Activated CD4-positive, alpha-beta T cell treated with anti-CD3 and anti-CD28 coated beads for 1 hour (primary cell): ENCODE measurements around the gene EEF1AKMT3.

Source experiments
- DNase-seq: peaks from one replicate; pipeline ENCODE4 v3.0.0-alpha.2; 2020

EEF1AKMT3 gene

DNA sequence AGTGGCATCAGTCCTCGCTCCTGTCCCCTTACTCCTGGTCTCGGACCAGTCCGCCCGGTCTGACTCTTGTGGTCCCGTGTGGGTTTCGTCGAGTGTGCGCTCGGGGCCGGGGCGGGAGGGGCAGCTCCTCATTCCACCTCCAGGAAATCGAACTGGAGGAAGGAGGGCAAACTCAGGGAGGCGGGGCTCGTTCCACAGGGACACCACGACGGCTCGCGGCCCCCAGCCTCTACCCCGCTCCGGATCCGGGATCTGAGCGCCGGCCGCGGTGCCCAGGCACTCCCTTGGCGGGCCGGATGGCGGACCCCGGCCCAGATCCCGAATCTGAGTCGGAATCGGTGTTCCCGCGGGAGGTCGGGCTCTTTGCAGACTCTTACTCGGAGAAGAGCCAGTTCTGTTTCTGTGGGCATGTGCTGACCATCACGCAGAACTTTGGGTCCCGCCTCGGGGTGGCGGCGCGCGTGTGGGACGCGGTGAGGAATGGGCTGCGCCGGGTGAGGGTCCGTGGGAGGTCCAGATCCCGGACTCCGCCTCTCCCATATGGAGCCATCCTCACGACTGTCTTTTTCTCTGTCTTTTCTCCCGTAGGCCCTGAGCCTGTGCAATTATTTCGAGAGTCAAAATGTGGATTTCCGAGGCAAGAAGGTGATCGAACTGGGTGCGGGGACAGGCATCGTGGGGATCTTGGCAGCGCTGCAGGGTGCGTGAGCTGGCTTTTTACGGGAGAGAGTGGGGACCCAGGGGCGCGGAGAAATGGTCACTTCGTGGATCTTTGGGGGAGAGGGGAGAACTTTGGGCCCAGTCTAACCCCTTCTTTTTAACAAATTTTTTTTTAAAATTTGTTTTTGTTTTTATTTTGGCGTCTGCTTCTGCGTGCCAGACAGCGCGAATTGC lies at the start of gene EEF1AKMT3:
EEF1AKMT3 (plus strand) TSS at position 186 of the 894 bp plus-strand sequence; CDS start at position 297, 111 bp downstream.
- no peak for DNase-seq

DNA sequence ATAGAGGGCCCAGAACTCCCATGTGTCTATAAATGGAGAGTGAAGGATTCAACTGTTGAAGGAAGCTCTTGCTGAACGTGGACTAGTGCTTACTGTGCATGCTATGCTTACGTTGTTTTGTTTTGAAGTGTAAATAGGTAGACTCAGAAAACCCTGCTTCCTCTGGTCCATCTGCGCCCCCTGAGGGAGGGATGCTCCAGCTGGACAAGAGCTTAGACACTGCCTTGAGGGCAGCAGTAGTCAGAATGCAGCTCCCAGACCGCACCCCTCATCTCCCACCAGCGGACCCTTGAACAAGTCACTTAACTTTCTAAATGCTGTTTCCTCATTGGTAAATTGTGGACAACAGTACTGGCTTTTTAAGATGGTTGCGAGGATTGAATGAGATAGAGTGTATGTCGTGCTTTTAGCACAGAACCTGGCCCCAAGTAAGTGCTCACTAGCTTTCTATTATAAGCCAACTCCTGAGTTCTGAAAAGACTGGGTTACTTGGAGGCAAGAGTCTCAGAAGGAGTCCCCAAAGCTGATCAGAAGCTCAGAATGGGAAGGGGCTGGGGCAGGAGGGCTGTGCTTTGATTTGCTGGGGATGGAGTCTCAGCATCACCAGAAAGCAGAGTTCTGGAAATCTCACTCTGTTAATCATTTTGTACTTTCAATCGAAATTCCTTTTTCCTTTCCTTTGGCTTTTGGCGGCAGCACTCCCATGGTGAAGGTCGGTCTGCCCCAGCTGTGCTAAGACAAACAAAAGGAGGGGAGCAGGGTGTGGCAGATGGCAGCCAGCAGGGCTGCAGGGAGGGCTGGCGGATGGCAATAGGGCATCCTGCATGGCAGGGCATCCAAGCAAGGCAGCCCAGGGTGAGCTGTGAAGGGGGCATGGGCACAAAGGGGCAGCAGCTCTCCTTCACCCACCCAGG lies 49.4 kb upstream of the EEF1AKMT3 start:
- no peak for DNase-seq

- no peak for DNase-seq
Observed at GRCh38 chr12:57723630-57723962, 48.8 kb upstream of the EEF1AKMT3 start.

GRCh38 chr12:57724003-57724935 lies 48.1 kb upstream of the EEF1AKMT3 start:
- no peak for DNase-seq

- no peak for DNase-seq
Observed at GRCh38 chr12:57724936-57725740, 47.3 kb upstream of the EEF1AKMT3 start.

GRCh38 chr12:57725851-57726150 lies 46.6 kb upstream of the EEF1AKMT3 start:
- DNase-seq, result no peak

DNA sequence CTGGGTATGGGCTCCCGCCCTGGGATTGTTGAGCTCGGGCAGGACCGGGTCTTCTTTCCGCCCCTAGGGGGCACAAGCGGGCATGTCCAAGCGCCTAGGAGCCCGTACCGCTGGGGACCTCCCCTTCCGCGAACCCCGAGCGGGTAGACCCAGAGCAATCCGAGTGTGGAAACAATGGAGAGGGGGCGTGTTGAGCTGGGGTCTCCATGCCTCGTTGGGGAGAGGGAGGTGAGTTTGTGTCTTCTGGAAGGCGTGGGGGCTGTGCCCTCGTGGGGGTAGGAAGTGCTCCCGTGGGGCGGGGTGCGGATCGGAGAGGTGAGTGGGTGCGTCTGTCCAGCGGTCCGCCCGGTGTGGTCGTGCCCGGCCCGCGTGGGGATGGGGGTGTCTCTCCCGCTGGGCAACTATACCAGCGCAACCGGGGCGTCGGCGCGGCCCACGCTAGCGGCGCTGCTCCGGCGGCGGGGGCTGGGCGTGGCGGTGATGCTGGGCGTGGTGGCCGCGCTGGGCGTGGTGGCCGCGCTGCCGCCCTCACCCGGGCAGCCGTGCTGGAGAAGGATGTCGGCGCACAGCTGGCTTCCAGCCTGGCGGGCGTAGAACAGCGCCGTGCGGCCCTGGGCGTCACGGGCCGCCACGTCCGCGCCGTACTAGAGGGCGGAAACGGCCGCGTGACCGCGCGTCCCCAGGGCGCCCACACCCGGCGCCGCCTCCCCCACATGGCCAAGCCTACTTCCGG lies 46.1 kb upstream of the EEF1AKMT3 start:
- no peak for DNase-seq

GRCh38 chr12:57726884-57727757 lies 45.3 kb upstream of the EEF1AKMT3 start:
- no peak for DNase-seq

DNA sequence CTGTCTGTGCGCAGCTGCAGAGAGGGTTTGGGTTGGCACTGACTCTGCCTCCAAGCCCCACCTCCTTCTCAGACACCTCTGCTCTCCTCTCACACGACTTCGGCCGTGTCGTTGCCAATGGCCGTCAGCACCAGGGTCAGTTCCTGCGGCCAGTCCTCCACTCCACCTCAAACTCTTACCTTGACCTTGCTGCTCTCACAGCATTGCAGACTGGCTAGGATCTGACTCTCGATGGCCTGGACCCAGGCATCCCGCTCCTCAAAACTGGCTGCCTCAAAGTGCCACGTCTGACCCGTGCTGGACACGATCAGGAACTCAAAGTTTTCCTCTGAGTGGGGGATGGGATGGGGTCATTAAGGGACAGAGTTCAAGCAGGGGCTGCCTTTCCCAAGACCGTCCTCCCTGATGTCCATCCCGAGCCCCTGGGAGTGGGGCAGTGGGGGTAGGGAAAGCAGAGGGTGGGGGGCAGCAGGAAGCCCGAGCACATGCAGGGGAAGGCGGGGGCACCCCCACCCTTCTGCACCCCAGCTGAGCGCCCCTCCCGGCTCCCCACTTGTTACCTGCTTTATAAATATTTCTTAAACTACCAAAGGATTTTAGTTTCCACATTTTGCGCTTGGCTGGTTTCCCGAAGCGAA lies 44.5 kb upstream of the EEF1AKMT3 start:
- no peak for DNase-seq

DNA sequence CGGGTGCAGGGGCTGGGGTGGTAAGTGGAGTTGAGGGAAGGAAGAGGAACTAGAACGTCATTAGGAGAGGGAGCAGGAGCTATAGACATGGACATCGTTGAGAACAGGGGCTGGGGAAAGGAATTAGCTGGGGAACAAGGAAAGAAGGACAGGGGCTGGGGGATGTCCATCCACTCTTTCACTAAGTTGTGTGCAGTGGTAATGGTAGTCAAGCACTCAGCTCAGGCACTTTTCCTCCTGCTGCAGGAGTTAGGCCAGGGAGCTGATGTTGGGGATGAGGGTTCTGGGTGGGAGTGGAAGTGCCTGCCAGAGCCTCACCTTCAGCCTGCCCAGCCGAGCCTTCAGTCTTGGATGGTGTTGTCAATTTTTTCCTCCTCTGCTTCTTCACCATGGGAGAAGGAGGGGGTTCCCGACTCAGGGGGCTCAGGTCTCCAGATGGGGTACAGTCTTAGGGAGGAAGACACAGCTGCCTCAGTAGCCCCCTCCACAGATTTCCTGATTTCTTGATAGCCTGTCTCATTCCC lies 43.0 kb upstream of the EEF1AKMT3 start:
- no peak for DNase-seq

DNA sequence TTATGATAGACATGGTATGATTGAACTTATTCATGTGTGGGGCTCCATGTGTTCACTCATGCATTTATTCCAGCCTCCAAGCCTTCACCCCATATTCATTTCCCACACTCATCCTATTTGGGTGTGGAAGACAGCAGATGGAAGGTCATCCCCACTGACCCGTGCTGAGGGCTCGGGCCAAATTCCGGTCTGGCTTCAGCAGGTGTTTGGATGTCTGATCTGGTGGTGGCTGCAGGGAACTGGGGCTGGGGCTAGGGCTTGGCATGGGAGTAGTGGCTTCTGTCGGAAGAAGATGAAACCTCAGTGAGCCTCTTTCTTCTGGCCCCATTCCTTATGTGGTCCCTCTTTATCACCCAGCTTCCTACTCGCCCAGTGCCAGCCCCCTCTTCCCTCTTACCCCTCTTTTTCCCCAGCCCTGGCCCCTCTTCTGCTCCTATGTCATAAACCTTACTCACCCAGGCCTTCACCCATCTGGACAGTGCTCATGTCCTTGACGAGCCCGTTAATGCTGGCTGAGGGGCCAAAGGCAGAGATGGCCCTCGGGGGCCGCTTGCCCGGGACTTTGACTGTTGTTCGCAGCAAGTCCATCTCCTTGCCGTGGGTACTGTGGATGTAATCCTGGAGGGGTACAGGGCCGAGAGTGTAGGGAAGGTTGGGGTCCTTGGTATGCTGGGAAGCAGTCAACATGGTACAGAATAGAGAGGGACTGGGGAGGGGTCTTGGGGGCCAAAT lies 41.9 kb upstream of the EEF1AKMT3 start:
- no peak for DNase-seq

GRCh38 chr12:57731411-57732080 lies 40.9 kb upstream of the EEF1AKMT3 start:
- DNase-seq, result no peak

GRCh38 chr12:57732270-57732669 lies 40.1 kb upstream of the EEF1AKMT3 start:
- no peak for DNase-seq

DNA sequence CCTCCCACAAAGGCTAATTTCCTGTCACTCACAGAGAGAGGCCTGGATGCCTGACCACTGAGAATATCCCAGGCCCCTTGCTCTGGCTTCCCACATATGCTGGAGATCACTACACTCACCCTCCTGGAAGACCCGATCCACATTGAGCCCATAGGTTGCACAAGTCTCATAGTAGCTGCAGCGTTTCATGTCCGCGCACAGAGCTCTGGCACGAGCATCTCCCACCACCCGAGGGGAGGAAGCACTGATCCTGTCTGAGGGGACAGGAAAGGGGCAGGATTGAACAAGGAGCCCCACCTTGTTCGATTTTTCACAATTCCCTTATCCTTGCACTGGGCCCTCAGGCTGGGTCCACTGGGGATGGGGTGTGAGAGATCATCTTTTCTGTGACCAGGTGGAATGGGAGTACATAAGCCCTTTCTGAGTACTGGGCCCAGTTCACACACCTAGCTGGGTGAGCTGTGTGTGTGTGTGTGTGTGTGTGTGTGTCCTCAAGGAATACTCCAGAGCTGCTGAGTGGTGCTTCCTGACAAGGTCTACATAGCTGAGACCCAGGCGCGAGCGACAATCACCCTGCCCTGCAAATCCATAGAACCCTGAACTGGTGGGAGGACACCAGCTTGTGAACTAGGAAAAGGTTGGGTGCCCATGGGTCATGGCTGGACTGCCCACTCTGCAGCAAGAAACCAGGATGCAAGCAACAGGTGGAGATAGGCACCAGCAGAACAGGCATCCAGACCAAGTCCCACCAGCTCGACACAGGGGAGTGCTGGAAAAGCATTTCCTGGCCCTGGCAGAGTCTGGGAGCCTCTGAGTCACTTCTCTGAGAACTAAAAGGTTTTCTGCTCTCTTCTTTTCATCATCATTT lies 39.5 kb upstream of the EEF1AKMT3 start:
- DNase-seq, result no peak

- DNase-seq, result no peak
Observed at GRCh38 chr12:57733928-57734327, 38.5 kb upstream of the EEF1AKMT3 start.

GRCh38 chr12:57734591-57734990 lies 37.8 kb upstream of the EEF1AKMT3 start:
- no peak for DNase-seq

- no peak for DNase-seq
Observed at GRCh38 chr12:57735198-57735855, 37.1 kb upstream of the EEF1AKMT3 start.
